ENCODE data around the gene STOM. TPM values are rescaled to one million over a fixed set of nuclear protein-coding genes. Genes with fewer than 3 reads are reported as not detected.

STOM gene
- total RNA-seq, 1 experiment from 2014 or later, result 33.1 TPM

DNA sequence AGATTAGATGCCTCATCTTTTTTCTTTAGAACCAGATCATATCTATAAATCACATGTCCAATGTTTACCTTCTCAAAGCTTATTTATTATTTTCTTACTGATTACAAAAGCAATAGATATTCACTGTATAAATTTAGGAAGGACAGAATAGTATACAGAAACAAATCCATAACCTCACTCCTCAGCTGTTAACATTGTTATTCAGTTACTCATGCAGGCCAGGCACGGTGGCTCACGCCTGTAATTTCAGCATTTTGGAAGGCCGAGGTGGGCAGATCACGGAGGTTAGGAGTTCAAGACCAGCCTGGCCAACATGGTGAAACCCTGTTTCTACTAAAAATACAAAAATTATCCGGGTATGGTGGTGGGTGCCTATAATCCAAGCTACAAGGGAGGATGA is 15.3 kb downstream of the STOM start:
- Mint-ChIP-seq H3K27ac (ENCODE audit: unreplicated experiment) (no peak overlapping the region), H3K27me3 (ENCODE audit: insufficient read depth, unreplicated experiment) (no peaks in the 10 kb centered on the region), H3K9me3 (ENCODE audit: unreplicated experiment) (no peaks in the 10 kb centered on the region), H3K4me1 (ENCODE audit: low read depth, unreplicated experiment) (peaks cover 16% of the 10 kb centered on the region), H3K36me3 (ENCODE audit: insufficient read depth, unreplicated experiment) (peaks cover 6% of the 10 kb centered on the region), H3K4me3 (ENCODE audit: unreplicated experiment) (no peak overlapping the region)
- no peak overlapping the region for H3K4me3 ChIP-seq (ENCODE audit: low read depth, low read length)
- ChIA-PET CTCF (no interaction called here), POLR2A (no interaction called here)
- DNase-seq, result no peak
- TF ChIP-seq, protein P1, sequence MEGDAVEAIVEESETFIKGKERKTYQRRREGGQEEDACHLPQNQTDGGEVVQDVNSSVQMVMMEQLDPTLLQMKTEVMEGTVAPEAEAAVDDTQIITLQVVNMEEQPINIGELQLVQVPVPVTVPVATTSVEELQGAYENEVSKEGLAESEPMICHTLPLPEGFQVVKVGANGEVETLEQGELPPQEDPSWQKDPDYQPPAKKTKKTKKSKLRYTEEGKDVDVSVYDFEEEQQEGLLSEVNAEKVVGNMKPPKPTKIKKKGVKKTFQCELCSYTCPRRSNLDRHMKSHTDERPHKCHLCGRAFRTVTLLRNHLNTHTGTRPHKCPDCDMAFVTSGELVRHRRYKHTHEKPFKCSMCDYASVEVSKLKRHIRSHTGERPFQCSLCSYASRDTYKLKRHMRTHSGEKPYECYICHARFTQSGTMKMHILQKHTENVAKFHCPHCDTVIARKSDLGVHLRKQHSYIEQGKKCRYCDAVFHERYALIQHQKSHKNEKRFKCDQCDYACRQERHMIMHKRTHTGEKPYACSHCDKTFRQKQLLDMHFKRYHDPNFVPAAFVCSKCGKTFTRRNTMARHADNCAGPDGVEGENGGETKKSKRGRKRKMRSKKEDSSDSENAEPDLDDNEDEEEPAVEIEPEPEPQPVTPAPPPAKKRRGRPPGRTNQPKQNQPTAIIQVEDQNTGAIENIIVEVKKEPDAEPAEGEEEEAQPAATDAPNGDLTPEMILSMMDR (IDR thresholded peaks at IDR 0.05; ENCODE audit: insufficient read depth in 1 of 2, low read depth in 1 of 2, low read length in 1 of 2, severe bottlenecking in 1 of 2, unreplicated experiment in 1 of 2), result no peak
- H3K9me3 ChIP-seq, result no peaks in the 10 kb centered on the region
- H3K4me1 ChIP-seq, result no peaks in the 10 kb centered on the region
- intact Hi-C loops (cut with micrococcal nuclease; ENCODE audit: unreplicated experiment), result no loop called here
- H3K27me3 ChIP-seq (replicated peaks; ENCODE audit: control insufficient read depth, insufficient read depth, low read length), result no peaks in the 10 kb centered on the region
- BruUV-seq (replicated peaks), result no TSS peak
- H3K36me3 ChIP-seq (ENCODE audit: control insufficient read depth, insufficient read depth, low read length), result no peaks in the 10 kb centered on the region

DNA sequence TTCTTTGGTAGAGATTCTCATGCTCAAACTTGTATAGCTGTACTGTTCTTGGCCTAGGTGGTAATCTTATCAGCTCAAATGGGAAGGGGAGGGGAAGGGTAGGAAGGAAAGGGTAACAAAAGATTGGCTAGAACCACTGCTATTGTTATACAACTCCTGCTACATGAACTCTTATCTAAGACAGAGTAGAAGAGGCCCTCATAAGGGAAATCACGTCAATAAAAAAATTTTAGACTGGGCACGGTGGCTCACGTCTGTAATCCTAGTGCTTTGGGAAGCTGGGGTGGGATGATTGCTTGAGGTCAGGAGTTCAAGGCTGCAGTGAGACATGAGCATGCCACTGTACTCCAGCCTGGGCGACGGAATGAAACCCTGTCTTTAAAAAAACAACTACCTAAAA is 15.9 kb downstream of the STOM start:
- Mint-ChIP-seq H3K27me3 (ENCODE audit: insufficient read depth, unreplicated experiment) (no peaks in the 10 kb centered on the region), H3K9me3 (ENCODE audit: unreplicated experiment) (no peaks in the 10 kb centered on the region), H3K4me1 (ENCODE audit: low read depth, unreplicated experiment) (peaks cover 16% of the 10 kb centered on the region), H3K4me3 (ENCODE audit: unreplicated experiment) (no peak overlapping the region), H3K27ac (ENCODE audit: unreplicated experiment) (no peak overlapping the region), H3K36me3 (ENCODE audit: insufficient read depth, unreplicated experiment) (peaks cover 6% of the 10 kb centered on the region)
- ChIA-PET POLR2A (no interaction called here), CTCF (no interaction called here)
- intact Hi-C loops (cut with micrococcal nuclease; ENCODE audit: unreplicated experiment), result no loop called here
- DNase-seq, result no peak
- no peaks in the 10 kb centered on the region for H3K9me3 ChIP-seq
- TF ChIP-seq, protein P1 (IDR thresholded peaks at IDR 0.05; ENCODE audit: insufficient read depth in 1 of 2, low read depth in 1 of 2, low read length in 1 of 2, severe bottlenecking in 1 of 2, unreplicated experiment in 1 of 2), result no peak
- H3K4me3 ChIP-seq (ENCODE audit: low read depth, low read length), result no peak overlapping the region
- no peaks in the 10 kb centered on the region for H3K36me3 ChIP-seq (ENCODE audit: control insufficient read depth, insufficient read depth, low read length)
- no peaks in the 10 kb centered on the region for H3K27me3 ChIP-seq (replicated peaks; ENCODE audit: control insufficient read depth, insufficient read depth, low read length)
- no TSS peak for BruUV-seq (replicated peaks)
- no peaks in the 10 kb centered on the region for H3K4me1 ChIP-seq

DNA sequence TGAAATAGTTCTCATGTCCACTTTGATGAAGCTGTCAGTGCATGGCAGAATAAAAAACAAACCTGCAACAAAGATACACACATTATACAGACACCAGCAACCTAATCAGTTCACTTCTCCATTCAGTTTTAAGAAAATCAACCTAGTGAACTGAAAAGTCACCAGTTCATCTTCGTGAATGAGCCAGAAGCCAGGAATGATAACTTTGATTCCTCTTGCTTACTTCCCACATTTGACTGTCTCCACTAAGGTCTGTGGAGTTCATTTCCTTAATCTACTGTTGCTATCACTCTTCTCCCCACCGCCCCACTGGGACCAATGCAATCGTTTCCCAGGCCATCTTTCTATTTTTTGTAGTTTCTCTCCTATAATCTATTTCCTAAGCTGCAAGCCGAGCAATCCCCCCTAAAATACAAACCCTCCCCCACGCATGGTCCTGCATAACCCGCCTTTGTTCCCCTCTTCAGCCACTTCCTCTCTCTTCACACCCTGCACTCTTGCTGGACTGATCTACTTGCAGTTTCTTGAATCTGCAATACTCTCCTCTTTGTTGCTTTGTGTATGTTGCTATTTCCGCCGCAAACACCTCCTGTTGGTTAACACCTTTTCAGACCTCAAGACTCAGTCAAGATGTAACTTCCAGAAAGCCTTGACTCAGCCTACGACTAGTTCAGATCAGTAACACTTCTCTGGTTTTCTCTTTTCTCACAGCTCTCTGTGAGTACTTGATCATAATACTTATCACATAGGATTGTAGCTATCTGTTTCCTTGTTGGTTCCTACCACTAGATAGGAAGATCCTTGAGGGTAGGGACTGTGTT is 16.6 kb downstream of the STOM start:
- H3K27me3 ChIP-seq (replicated peaks; ENCODE audit: control insufficient read depth, insufficient read depth, low read length), result no peaks in the 10 kb centered on the region
- H3K4me1 ChIP-seq, result no peaks in the 10 kb centered on the region
- H3K9me3 Mint-ChIP-seq (ENCODE audit: unreplicated experiment), result no peaks in the 10 kb centered on the region
- H3K9me3 ChIP-seq, result no peaks in the 10 kb centered on the region
- BruUV-seq (replicated peaks), result no TSS peak
- TF ChIP-seq, protein P1 (IDR thresholded peaks at IDR 0.05; ENCODE audit: insufficient read depth in 1 of 2, low read depth in 1 of 2, low read length in 1 of 2, severe bottlenecking in 1 of 2, unreplicated experiment in 1 of 2), result no peak
- intact Hi-C loops (cut with micrococcal nuclease; ENCODE audit: unreplicated experiment), result no loop called here
- ChIA-PET POLR2A (no interaction called here), CTCF (no interaction called here)
- DNase-seq, result no peak
- no peak overlapping the region for H3K4me3 ChIP-seq (ENCODE audit: low read depth, low read length)
- no peak overlapping the region for H3K4me3 Mint-ChIP-seq (ENCODE audit: unreplicated experiment)
- peaks cover 6% of the 10 kb centered on the region for H3K36me3 Mint-ChIP-seq (ENCODE audit: insufficient read depth, unreplicated experiment)
- no peaks in the 10 kb centered on the region for H3K27me3 Mint-ChIP-seq (ENCODE audit: insufficient read depth, unreplicated experiment)
- no peak overlapping the region for H3K27ac Mint-ChIP-seq (ENCODE audit: unreplicated experiment)
- no peaks in the 10 kb centered on the region for H3K36me3 ChIP-seq (ENCODE audit: control insufficient read depth, insufficient read depth, low read length)
- peaks cover 16% of the 10 kb centered on the region for H3K4me1 Mint-ChIP-seq (ENCODE audit: low read depth, unreplicated experiment)
